ENCODE results near the gene SLC6A9. TPM values are rescaled to one million over a fixed set of nuclear protein-coding genes. Genes with fewer than 3 reads are reported as not detected.

Gene SLC6A9
- total and polyA plus RNA-seq, 2 experiments from 2014 or later: 14.4 to 20.0 TPM

DNA sequence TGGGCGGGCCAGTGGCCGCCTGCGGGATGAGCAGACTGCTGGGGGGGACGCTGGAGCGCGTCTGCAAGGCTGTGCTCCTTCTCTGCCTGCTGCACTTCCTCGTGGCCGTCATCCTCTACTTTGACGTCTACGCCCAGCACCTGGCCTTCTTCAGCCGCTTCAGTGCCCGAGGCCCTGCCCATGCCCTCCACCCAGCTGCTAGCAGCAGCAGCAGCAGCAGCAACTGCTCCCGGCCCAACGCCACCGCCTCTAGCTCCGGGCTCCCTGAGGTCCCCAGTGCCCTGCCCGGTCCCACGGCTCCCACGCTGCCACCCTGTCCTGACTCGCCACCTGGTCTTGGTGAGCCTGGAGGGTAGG lies 50.1 kb downstream of the SLC6A9 start:
- Mint-ChIP-seq H3K9me3 (no peaks in the 10 kb centered on the region), H3K27me3 (ENCODE audit: insufficient read depth, low read depth, poor library complexity) (peaks cover 30% of the 10 kb centered on the region), H3K4me1 (peaks cover 35% of the 10 kb centered on the region), H3K27ac (no peak overlapping the region), H3K36me3 (ENCODE audit: low read depth) (peaks cover 55% of the 10 kb centered on the region), H3K4me3 (no peak overlapping the region)
- H3K9me2 ChIP-seq (ENCODE audit: insufficient read depth): no peaks in the 10 kb centered on the region
- H3K79me2 ChIP-seq (replicated peaks; ENCODE audit: insufficient read depth): peaks cover 8% of the 10 kb centered on the region
- H3K36me3 ChIP-seq (ENCODE audit: insufficient read depth): 0 out of 2 replicates have a peak, but pooled peaks cover 7% of the 10 kb centered on the region
- no peak for DNase-seq (ENCODE audit: low spot score)
- ATAC-seq: no peak
- peaks cover 12% of the 10 kb centered on the region for H4K20me1 ChIP-seq (replicated peaks; ENCODE audit: insufficient read depth)
- TF ChIP-seq, protein P1, sequence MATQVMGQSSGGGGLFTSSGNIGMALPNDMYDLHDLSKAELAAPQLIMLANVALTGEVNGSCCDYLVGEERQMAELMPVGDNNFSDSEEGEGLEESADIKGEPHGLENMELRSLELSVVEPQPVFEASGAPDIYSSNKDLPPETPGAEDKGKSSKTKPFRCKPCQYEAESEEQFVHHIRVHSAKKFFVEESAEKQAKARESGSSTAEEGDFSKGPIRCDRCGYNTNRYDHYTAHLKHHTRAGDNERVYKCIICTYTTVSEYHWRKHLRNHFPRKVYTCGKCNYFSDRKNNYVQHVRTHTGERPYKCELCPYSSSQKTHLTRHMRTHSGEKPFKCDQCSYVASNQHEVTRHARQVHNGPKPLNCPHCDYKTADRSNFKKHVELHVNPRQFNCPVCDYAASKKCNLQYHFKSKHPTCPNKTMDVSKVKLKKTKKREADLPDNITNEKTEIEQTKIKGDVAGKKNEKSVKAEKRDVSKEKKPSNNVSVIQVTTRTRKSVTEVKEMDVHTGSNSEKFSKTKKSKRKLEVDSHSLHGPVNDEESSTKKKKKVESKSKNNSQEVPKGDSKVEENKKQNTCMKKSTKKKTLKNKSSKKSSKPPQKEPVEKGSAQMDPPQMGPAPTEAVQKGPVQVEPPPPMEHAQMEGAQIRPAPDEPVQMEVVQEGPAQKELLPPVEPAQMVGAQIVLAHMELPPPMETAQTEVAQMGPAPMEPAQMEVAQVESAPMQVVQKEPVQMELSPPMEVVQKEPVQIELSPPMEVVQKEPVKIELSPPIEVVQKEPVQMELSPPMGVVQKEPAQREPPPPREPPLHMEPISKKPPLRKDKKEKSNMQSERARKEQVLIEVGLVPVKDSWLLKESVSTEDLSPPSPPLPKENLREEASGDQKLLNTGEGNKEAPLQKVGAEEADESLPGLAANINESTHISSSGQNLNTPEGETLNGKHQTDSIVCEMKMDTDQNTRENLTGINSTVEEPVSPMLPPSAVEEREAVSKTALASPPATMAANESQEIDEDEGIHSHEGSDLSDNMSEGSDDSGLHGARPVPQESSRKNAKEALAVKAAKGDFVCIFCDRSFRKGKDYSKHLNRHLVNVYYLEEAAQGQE (IDR thresholded peaks at IDR 0.05; ENCODE audit: unreplicated experiment): no peak
- TF ChIP-seq NANOG (IDR thresholded peaks at IDR 0.05; ENCODE audit: borderline replicate concordance): no peak
- TF ChIP-seq, protein P2, sequence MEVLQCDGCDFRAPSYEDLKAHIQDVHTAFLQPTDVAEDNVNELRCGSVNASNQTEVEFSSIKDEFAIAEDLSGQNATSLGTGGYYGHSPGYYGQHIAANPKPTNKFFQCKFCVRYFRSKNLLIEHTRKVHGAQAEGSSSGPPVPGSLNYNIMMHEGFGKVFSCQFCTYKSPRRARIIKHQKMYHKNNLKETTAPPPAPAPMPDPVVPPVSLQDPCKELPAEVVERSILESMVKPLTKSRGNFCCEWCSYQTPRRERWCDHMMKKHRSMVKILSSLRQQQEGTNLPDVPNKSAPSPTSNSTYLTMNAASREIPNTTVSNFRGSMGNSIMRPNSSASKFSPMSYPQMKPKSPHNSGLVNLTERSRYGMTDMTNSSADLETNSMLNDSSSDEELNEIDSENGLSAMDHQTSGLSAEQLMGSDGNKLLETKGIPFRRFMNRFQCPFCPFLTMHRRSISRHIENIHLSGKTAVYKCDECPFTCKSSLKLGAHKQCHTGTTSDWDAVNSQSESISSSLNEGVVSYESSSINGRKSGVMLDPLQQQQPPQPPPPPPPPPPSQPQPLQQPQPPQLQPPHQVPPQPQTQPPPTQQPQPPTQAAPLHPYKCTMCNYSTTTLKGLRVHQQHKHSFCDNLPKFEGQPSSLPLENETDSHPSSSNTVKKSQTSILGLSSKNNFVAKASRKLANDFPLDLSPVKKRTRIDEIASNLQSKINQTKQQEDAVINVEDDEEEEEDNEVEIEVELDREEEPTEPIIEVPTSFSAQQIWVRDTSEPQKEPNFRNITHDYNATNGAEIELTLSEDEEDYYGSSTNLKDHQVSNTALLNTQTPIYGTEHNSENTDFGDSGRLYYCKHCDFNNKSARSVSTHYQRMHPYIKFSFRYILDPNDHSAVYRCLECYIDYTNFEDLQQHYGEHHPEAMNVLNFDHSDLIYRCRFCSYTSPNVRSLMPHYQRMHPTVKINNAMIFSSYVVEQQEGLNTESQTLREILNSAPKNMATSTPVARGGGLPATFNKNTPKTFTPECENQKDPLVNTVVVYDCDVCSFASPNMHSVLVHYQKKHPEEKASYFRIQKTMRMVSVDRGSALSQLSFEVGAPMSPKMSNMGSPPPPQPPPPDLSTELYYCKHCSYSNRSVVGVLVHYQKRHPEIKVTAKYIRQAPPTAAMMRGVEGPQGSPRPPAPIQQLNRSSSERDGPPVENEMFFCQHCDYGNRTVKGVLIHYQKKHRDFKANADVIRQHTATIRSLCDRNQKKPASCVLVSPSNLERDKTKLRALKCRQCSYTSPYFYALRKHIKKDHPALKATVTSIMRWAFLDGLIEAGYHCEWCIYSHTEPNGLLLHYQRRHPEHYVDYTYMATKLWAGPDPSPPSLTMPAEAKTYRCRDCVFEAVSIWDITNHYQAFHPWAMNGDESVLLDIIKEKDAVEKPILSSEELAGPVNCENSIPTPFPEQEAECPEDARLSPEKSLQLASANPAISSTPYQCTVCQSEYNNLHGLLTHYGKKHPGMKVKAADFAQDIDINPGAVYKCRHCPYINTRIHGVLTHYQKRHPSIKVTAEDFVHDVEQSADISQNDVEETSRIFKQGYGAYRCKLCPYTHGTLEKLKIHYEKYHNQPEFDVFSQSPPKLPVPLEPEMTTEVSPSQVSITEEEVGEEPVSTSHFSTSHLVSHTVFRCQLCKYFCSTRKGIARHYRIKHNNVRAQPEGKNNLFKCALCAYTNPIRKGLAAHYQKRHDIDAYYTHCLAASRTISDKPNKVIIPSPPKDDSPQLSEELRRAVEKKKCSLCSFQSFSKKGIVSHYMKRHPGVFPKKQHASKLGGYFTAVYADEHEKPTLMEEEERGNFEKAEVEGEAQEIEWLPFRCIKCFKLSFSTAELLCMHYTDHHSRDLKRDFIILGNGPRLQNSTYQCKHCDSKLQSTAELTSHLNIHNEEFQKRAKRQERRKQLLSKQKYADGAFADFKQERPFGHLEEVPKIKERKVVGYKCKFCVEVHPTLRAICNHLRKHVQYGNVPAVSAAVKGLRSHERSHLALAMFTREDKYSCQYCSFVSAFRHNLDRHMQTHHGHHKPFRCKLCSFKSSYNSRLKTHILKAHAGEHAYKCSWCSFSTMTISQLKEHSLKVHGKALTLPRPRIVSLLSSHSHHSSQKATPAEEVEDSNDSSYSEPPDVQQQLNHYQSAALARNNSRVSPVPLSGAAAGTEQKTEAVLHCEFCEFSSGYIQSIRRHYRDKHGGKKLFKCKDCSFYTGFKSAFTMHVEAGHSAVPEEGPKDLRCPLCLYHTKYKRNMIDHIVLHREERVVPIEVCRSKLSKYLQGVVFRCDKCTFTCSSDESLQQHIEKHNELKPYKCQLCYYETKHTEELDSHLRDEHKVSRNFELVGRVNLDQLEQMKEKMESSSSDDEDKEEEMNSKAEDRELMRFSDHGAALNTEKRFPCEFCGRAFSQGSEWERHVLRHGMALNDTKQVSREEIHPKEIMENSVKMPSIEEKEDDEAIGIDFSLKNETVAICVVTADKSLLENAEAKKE (CRISPR knock-in tag; IDR thresholded peaks at IDR 0.05): no peak
- TF ChIP-seq CREB1 (CRISPR knock-in tag; IDR thresholded peaks at IDR 0.05; ENCODE audit: low read depth): no peak
- TF ChIP-seq, protein P3, sequence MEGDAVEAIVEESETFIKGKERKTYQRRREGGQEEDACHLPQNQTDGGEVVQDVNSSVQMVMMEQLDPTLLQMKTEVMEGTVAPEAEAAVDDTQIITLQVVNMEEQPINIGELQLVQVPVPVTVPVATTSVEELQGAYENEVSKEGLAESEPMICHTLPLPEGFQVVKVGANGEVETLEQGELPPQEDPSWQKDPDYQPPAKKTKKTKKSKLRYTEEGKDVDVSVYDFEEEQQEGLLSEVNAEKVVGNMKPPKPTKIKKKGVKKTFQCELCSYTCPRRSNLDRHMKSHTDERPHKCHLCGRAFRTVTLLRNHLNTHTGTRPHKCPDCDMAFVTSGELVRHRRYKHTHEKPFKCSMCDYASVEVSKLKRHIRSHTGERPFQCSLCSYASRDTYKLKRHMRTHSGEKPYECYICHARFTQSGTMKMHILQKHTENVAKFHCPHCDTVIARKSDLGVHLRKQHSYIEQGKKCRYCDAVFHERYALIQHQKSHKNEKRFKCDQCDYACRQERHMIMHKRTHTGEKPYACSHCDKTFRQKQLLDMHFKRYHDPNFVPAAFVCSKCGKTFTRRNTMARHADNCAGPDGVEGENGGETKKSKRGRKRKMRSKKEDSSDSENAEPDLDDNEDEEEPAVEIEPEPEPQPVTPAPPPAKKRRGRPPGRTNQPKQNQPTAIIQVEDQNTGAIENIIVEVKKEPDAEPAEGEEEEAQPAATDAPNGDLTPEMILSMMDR (conservative IDR thresholded peaks at IDR 0.05; ENCODE audit: low read depth in 2 of 2): no peak
- TF ChIP-seq ZNF114 (CRISPR knock-in tag; IDR thresholded peaks at IDR 0.05): no peak
- no peaks in the 10 kb centered on the region for H3K27me3 ChIP-seq (ENCODE audit: insufficient read depth)
- no peak overlapping the region for H3K4me2 ChIP-seq
- no peak overlapping the region for H2AFZ ChIP-seq
- no peak overlapping the region for H3K4me3 ChIP-seq
- no peak overlapping the region for H3K27ac ChIP-seq (ENCODE audit: low read depth)
- peaks cover 20% of the 10 kb centered on the region; the same call in 1 of the 2 replicates for H3F3A ChIP-seq (replicated peaks; ENCODE audit: low read depth)
- H3K4me1 ChIP-seq (ENCODE audit: insufficient read depth): peaks cover 11% of the 10 kb centered on the region

All from GM23338 (cell line).